A549 (cell line): ENCODE data around the gene DSG3. TPM values are rescaled to one million over a fixed set of nuclear protein-coding genes. Genes with fewer than 3 reads are reported as not detected.

ENCODE experiments used
- ATAC-seq, 2 experiments: fragments of 200-7000 bp in 1 of 2; fragments of >200 bp in 1 of 2; cut with Nextera tagmentation in 1 of 2; cut with Tn5 transposase in 1 of 2; 3 replicates each; pipeline versions ENCODE4 v1.8.0 to v1.9.1; 2018 to 2020; ENCODE audit warnings: mild to moderate bottlenecking in 1 of 2, moderate library complexity in 1 of 2
- CTCF ChIA-PET: fragments of 300-600 bp; sonication (Branson Sonifier 250); formaldehyde crosslinking; extraction: SDS; loops from one replicate; lab custom pipeline; 2021; ENCODE audit warnings: antibody characterized with exemption, inconsistent platforms; lab: Yijun Ruan, JAX
- POLR2A ChIA-PET: fragments of 350-600 bp; formaldehyde crosslinking; extraction: SDS; loops from one replicate; lab custom pipeline; 2021; ENCODE audit warnings: antibody characterized with exemption, inconsistent platforms; lab: Yijun Ruan, JAX
- DNase-seq, 2 experiments: peaks; one replicate each; pipeline versions ENCODE4 v3.0.0 to v3.0.0-alpha.2; 2011 to 2016; ENCODE audit warnings: low read depth in 1 of 2, low spot score in 1 of 2
- FAIRE-seq: peaks from 2 replicates; lab custom pipeline; 2011; peaks lifted over from hg19 to GRCh38; lab: Jason Lieb, UNC
- H3K27ac ChIP-seq, 2 experiments: fragments of >200 bp; sonication (Bioruptor Twin); formaldehyde crosslinking; 3 replicates each; pipeline ENCODE4 v1.5.1; 2016 to 2017
- H3K4me1 ChIP-seq: fragments of >200 bp; sonication (Bioruptor Twin); formaldehyde crosslinking; 3 replicates; pipeline ENCODE4 v1.6.1; 2016
- H3K4me2 ChIP-seq: fragments of >200 bp; sonication (Bioruptor Twin); formaldehyde crosslinking; 3 replicates; pipeline ENCODE4 v1.6.1; 2016
- H3K4me3 ChIP-seq: fragments of >200 bp; sonication (Bioruptor Twin); formaldehyde crosslinking; 3 replicates; pipeline ENCODE4 v1.5.1; 2016
- H3K9me3 ChIP-seq: fragments of >200 bp; sonication (Bioruptor Twin); formaldehyde crosslinking; 3 replicates; pipeline ENCODE4 v1.6.1; 2016
- BHLHE40 ChIP-seq: IDR thresholded peaks from 2 replicates; pipeline ENCODE4 v1.6.1; 2012; ENCODE audit warnings: low read depth, low read length, inconsistent platforms
- CEBPB ChIP-seq, 2 experiments: fragments of >200 bp in 1 of 2; sonication (Bioruptor Twin) in 1 of 2; formaldehyde crosslinking in 1 of 2; IDR thresholded peaks; 2 replicates each; pipeline ENCODE4 v1.6.1; 2012 to 2016
- CHD4 ChIP-seq: fragments of 200-600 bp; sonication (generic); IDR thresholded peaks from 2 replicates; pipeline ENCODE4 v1.6.1; 2016; ENCODE audit warnings: antibody characterized with exemption, mild to moderate bottlenecking, borderline replicate concordance
- EHF ChIP-seq: fragments of 250-450 bp; sonication (Bioruptor Pico); IDR thresholded peaks from 2 replicates; pipeline ENCODE4 v1.5.0; 2020; ENCODE audit warnings: mild to moderate bottlenecking
- EP300 ChIP-seq, 2 experiments: fragments of >200 bp; sonication (Bioruptor Twin); formaldehyde crosslinking; IDR thresholded peaks; 2 replicates in 1 of 2; 3 replicates in 1 of 2; pipeline ENCODE4 v1.6.1; 2016 to 2017
- ESRRA ChIP-seq: fragments of 150-350 bp; IDR thresholded peaks from 2 replicates; pipeline ENCODE4 v1.6.1; 2014; ENCODE audit warnings: mild to moderate bottlenecking, low read length, borderline replicate concordance
- GATA3 ChIP-seq: IDR thresholded peaks from 2 replicates; pipeline ENCODE4 v1.6.1; 2012; ENCODE audit warnings: borderline replicate concordance
- HEYL ChIP-seq: fragments of 250-450 bp; sonication (Bioruptor Pico); IDR thresholded peaks from 2 replicates; pipeline ENCODE4 v1.8.0; 2021; ENCODE audit warnings: mild to moderate bottlenecking, moderate library complexity
- HMGXB4 ChIP-seq: fragments of 250-450 bp; sonication (Bioruptor Pico); IDR thresholded peaks from 2 replicates; pipeline ENCODE4 v1.5.0; 2021; ENCODE audit warnings: mild to moderate bottlenecking, moderate library complexity, borderline replicate concordance
- HOXA7 ChIP-seq: fragments of 250-450 bp; sonication (Bioruptor Pico); IDR thresholded peaks from 2 replicates; pipeline ENCODE4 v1.5.0; 2020; ENCODE audit warnings: mild to moderate bottlenecking, moderate library complexity
- HOXB5 ChIP-seq: fragments of 250-450 bp; sonication (Bioruptor Pico); IDR thresholded peaks from 2 replicates; pipeline ENCODE4 v1.5.0; 2020; ENCODE audit warnings: mild to moderate bottlenecking, moderate library complexity
- JUN ChIP-seq, 2 experiments: fragments of >200 bp; sonication (Bioruptor Twin); formaldehyde crosslinking; IDR thresholded peaks; 2 replicates in 1 of 2; 3 replicates in 1 of 2; pipeline ENCODE4 v1.6.1; 2016 to 2017
- JUNB ChIP-seq: fragments of >200 bp; sonication (Bioruptor Twin); formaldehyde crosslinking; IDR thresholded peaks from 2 replicates; pipeline ENCODE4 v1.6.1; 2016
- MAX ChIP-seq: IDR thresholded peaks from 2 replicates; pipeline ENCODE4 v1.6.1; 2012
- MAZ ChIP-seq: fragments of 150-350 bp; IDR thresholded peaks from 2 replicates; pipeline ENCODE4 v1.6.1; 2014; ENCODE audit warnings: antibody characterized with exemption, low read depth, low read length, borderline replicate concordance
- PHF8 ChIP-seq: fragments of 200-600 bp; sonication (generic); IDR thresholded peaks from 2 replicates; pipeline ENCODE4 v1.6.1; 2016; ENCODE audit warnings: low read depth, mild to moderate bottlenecking, antibody characterized with exemption, moderate library complexity, borderline replicate concordance
- POLR2AphosphoS2 ChIP-seq: conservative IDR thresholded peaks from 2 replicates; pipeline ENCODE4 v1.6.1; 2012; ENCODE audit warnings: low read length, improper control_type of control experiment, inconsistent platforms
- RARB ChIP-seq: fragments of 250-450 bp; sonication (Bioruptor Pico); IDR thresholded peaks from 2 replicates; pipeline ENCODE4 v1.8.0; 2021; ENCODE audit warnings: mild to moderate bottlenecking, moderate library complexity
- RNF2 ChIP-seq: fragments of 200-600 bp; sonication (generic); IDR thresholded peaks from 2 replicates; pipeline ENCODE4 v1.6.1; 2016; ENCODE audit warnings: low read depth, mild to moderate bottlenecking, antibody characterized with exemption, moderate library complexity, borderline replicate concordance
- ZFP36 ChIP-seq: fragments of 450-650 bp; IDR thresholded peaks from 2 replicates; pipeline ENCODE4 v1.6.1; 2014; ENCODE audit warnings: borderline replicate concordance; ENCODE audit not compliant: partially characterized antibody
- ZNF302 ChIP-seq: fragments of 250-450 bp; sonication (Bioruptor Pico); IDR thresholded peaks from 2 replicates; pipeline ENCODE4 v1.9.0; 2021; ENCODE audit warnings: inconsistent platforms, mild to moderate bottlenecking, moderate library complexity
- WGBS: methylation state at CpG from one replicate; pipeline ENCODE4 v1.1.6; 2017; ENCODE audit errors: missing lambda C conversion rate; 5-methylcytosine and 5-hydroxymethylcytosine counted together
- polyA plus RNA-seq, 4 experiments: library from polyadenylated mRNA; depleted of rRNA in 3 of 4; stranded (reverse); fragments of >200 nt; fragmentation: RNase III in 1 of 4; extraction: RNeasy Plus Mini Kit Qiagen cat#74134 plus additional on column Dnase treatment in 1 of 4; gene quantifications; 2 replicates in 3 of 4; 3 replicates in 1 of 4; pipeline ENCODE4 v1.2.3, GENCODE V29; 2011 to 2017
- TF ChIP-seq, protein P1 (sequence below): fragments of 200-600 bp; sonication (generic); IDR thresholded peaks from 2 replicates; pipeline ENCODE4 v1.6.1; 2016; ENCODE audit warnings: antibody characterized with exemption, mild to moderate bottlenecking, moderate library complexity
- TF ChIP-seq, protein P2 (sequence below): IDR thresholded peaks from 2 replicates; pipeline ENCODE4 v1.6.1; 2012

The DSG3 gene
- polyA plus RNA-seq, 2 of the 4 experiments (the other 2 are of a cell fraction), result 0.01 to 0.03 TPM

DNA sequence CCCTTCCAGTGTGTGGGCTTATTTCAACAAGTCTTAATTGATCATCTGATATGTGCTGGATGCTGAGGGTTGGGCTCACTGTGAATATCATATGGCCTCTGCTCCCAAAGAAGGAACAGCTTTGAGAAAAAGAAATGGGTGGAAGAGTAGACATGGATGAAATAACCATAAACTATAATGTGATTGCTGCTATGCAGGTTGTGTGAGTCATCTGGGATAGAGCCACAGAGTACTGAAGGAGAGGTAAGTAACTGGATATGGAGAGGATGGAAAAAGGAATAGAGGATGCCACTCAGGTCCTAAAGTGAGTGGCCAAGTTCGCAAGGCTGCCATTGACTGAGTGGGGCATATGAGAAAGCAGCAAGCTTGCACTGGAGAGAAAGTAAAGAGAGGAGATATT lies 41.8 kb downstream of the DSG3 start (continued):
- TF ChIP-seq, protein P1, sequence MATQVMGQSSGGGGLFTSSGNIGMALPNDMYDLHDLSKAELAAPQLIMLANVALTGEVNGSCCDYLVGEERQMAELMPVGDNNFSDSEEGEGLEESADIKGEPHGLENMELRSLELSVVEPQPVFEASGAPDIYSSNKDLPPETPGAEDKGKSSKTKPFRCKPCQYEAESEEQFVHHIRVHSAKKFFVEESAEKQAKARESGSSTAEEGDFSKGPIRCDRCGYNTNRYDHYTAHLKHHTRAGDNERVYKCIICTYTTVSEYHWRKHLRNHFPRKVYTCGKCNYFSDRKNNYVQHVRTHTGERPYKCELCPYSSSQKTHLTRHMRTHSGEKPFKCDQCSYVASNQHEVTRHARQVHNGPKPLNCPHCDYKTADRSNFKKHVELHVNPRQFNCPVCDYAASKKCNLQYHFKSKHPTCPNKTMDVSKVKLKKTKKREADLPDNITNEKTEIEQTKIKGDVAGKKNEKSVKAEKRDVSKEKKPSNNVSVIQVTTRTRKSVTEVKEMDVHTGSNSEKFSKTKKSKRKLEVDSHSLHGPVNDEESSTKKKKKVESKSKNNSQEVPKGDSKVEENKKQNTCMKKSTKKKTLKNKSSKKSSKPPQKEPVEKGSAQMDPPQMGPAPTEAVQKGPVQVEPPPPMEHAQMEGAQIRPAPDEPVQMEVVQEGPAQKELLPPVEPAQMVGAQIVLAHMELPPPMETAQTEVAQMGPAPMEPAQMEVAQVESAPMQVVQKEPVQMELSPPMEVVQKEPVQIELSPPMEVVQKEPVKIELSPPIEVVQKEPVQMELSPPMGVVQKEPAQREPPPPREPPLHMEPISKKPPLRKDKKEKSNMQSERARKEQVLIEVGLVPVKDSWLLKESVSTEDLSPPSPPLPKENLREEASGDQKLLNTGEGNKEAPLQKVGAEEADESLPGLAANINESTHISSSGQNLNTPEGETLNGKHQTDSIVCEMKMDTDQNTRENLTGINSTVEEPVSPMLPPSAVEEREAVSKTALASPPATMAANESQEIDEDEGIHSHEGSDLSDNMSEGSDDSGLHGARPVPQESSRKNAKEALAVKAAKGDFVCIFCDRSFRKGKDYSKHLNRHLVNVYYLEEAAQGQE, result no peak
- TF ChIP-seq ESRRA (no peak), POLR2AphosphoS2 (no peak), EHF (no peak)

DNA sequence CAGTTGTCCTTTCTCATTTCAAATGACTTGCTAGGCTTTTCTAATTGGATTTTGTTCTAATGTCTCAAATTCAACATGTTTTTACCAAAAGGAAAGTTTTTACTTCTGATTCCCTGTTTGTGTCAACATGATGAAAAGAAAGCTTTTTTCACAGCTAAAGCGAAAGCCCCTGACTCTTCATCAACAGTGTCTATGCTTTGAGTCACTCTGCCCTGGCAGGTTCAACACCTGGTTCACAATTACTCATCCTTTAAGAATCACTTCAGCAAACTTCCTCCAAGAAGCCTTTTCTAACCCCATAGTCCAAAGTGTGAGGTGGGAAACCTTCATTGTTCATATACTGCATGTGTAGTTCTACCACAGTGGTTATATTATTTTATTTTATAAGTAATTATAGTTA lies 42.8 kb downstream of the DSG3 start:
- CTCF ChIA-PET, result interaction anchor here (1.5 to 3.1 kb wide), 2 partner anchors 13 to 66 kb away, joined by 4 to 11 read pairs; no protein-coding TSS in a partner anchor
- Histone ChIP-seq H3K4me3 (no peak overlapping the region), H3K4me1 (peaks cover 49% of the 10 kb centered on the region), H3K4me2 (peak overlapping the region; percentile 45)
- WGBS, result 4% methylated on average over 1 of the region's 1 CpG
- POLR2A ChIA-PET, result no interaction called here
- no peak for ATAC-seq
- TF ChIP-seq HOXB5 (CRISPR knock-in tag), result no peak
- no peak for TF ChIP-seq RNF2
- TF ChIP-seq MAZ, result no peak
- no peak for TF ChIP-seq POLR2AphosphoS2
- TF ChIP-seq, all 56 proteins: peak for 0
- no peak for FAIRE-seq
- peak overlapping the region in 1 of 2 experiments; percentile 49; a peak in 2 of 6 replicates for H3K27ac ChIP-seq
- peak in 1 of 2 experiments; percentile 39 for DNase-seq
- no peaks in the 10 kb centered on the region for H3K9me3 ChIP-seq

DNA sequence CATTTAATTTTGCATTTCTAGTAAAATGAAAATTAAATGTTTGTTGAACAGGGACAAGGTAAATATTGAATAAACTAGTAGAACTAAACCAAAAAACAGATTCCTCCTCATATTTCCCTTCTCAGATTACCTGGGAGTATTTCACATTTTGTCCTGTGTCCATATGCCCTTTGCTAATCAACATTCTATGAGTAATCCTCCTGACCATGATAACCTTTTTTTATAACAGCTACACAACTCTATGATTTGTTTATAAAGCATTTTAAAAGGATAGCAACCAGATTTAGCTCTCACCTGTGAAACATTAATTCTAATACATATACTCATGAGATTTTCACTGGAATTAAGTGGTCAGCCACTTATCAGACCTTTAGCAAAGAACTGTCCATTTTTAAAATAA lies 43.3 kb downstream of the DSG3 start:
- DNase-seq, result no peak
- Histone ChIP-seq H3K4me3 (no peak overlapping the region), H3K4me2 (peak overlapping the region; percentile 45), H3K27ac (no peak overlapping the region), H3K4me1 (peaks cover 49% of the 10 kb centered on the region), H3K9me3 (no peaks in the 10 kb centered on the region)
- ATAC-seq, result no peak
- TF ChIP-seq CEBPB (IDR thresholded peaks at IDR 0.05) (no peak), GATA3 (no peak), EP300 (IDR thresholded peaks at IDR 0.05) (no peak), JUN (IDR thresholded peaks at IDR 0.05) (no peak), PHF8 (no peak), HEYL (no peak), MAZ (no peak), ZNF302 (CRISPR knock-in tag) (no peak), RARB (CRISPR knock-in tag) (no peak), HOXB5 (CRISPR knock-in tag) (no peak), HMGXB4 (CRISPR knock-in tag) (no peak), BHLHE40 (no peak), MAX (no peak), HOXA7 (CRISPR knock-in tag) (no peak), JUNB (no peak), CHD4 (no peak), ZFP36 (no peak)
- TF ChIP-seq, protein P2, sequence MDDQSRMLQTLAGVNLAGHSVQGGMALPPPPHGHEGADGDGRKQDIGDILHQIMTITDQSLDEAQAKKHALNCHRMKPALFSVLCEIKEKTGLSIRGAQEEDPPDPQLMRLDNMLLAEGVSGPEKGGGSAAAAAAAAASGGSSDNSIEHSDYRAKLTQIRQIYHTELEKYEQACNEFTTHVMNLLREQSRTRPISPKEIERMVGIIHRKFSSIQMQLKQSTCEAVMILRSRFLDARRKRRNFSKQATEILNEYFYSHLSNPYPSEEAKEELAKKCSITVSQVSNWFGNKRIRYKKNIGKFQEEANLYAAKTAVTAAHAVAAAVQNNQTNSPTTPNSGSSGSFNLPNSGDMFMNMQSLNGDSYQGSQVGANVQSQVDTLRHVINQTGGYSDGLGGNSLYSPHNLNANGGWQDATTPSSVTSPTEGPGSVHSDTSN, result no peak
- TF ChIP-seq, protein P1, result no peak
- CTCF ChIA-PET, result interaction anchor here (1.0 to 3.1 kb wide), 2 partner anchors 15 to 66 kb away, joined by 3 to 11 read pairs; no protein-coding TSS in a partner anchor
- POLR2A ChIA-PET, result no interaction called here
- FAIRE-seq, result no peak
